OCI-M2 (cell line): Measurements from ENCODE around the gene EHBP1.
"Not testable (repeated sequence)": the region's sequence is repeated elsewhere in the genome, so short reads cannot be mapped to it uniquely, and the experiment has no call there.

ENCODE experiments used
- DNase-seq: peaks from one replicate; lab custom pipeline; 2025; ENCODE audit not compliant: unreplicated experiment; lab: John Stamatoyannopoulos, UW

The EHBP1 gene

GRCh38 chr2:62704654-62705006 lies 883 bp upstream of the EHBP1 start:
- DNase-seq, result no peak

- DNase-seq, result no peak
Observed at GRCh38 chr2:62705859-62706720, 577 bp downstream of the EHBP1 start.

GRCh38 chr2:62706721-62707521 lies 1.4 kb downstream of the EHBP1 start:
- DNase-seq, result no peak

- no peak for DNase-seq
Observed at GRCh38 chr2:62708751-62709150, 3.2 kb downstream of the EHBP1 start.

GRCh38 chr2:62711832-62712494 lies 6.5 kb downstream of the EHBP1 start:
- DNase-seq, result no peak

- DNase-seq, result not testable (repeated sequence)
Observed at GRCh38 chr2:62713196-62713595, 7.7 kb downstream of the EHBP1 start.

- no peak for DNase-seq
Observed at GRCh38 chr2:62713837-62714236, 8.3 kb downstream of the EHBP1 start.

- DNase-seq, result no peak
Observed at GRCh38 chr2:62716768-62717167, 11.3 kb downstream of the EHBP1 start.

- no peak for DNase-seq
Observed at GRCh38 chr2:62717503-62718081, 12.1 kb downstream of the EHBP1 start.

GRCh38 chr2:62718225-62718822 lies 12.8 kb downstream of the EHBP1 start:
- no peak for DNase-seq

GRCh38 chr2:62719757-62720156 lies 14.2 kb downstream of the EHBP1 start:
- no peak for DNase-seq

GRCh38 chr2:62722679-62723078 lies 17.2 kb downstream of the EHBP1 start:
- no peak for DNase-seq

- no peak for DNase-seq
Observed at GRCh38 chr2:62723253-62723652, 17.7 kb downstream of the EHBP1 start.

GRCh38 chr2:62724106-62724505 lies 18.6 kb downstream of the EHBP1 start:
- no peak for DNase-seq

GRCh38 chr2:62724886-62725711 lies 19.6 kb downstream of the EHBP1 start:
- no peak for DNase-seq

- no peak for DNase-seq
Observed at GRCh38 chr2:62725712-62726055, 20.2 kb downstream of the EHBP1 start.

GRCh38 chr2:62727259-62727867 lies 21.9 kb downstream of the EHBP1 start:
- no peak for DNase-seq

- no peak for DNase-seq
Observed at GRCh38 chr2:62727876-62728566, 22.5 kb downstream of the EHBP1 start.

- DNase-seq, result no peak
Observed at GRCh38 chr2:62731275-62731674, 25.8 kb downstream of the EHBP1 start.
